OCI-LY3 (cell line): ENCODE measurements around the gene SPDL1.

Experiments
- CTCF ChIP-seq: fragments of 200-600, 300-600 bp; sonication (generic); IDR thresholded peaks from 2 replicates; pipeline ENCODE4 v1.5.1; 2014; ENCODE audit warnings: antibody characterized with exemption, low read length, low read depth
- EZH2phosphoT487 ChIP-seq: fragments of 200-600 bp; shearing (Covaris generic); IDR thresholded peaks from 2 replicates; pipeline ENCODE4 v1.6.1; 2018; ENCODE audit warnings: antibody characterized with exemption, mixed run types, low read depth

- TF ChIP-seq CTCF (no peak), EZH2phosphoT487 (no peak)
These were observed 2.6 kb upstream of the SPDL1 start for GRCh38 chr5:169580964-169581363.
